ENCODE data around the gene ALOXE3. TPM values are rescaled to one million over a fixed set of nuclear protein-coding genes. Genes with fewer than 3 reads are reported as not detected.
A peak's percentile ranks its signal among the peaks of the same experiment; 100 is the strongest.

The ALOXE3 gene
- total RNA-seq, 2 experiments from 2014 or later, result not detected

- no peaks in the 10 kb centered on the region for H3K27me3 Mint-ChIP-seq (ENCODE audit: low read depth)
- H3K4me1 Mint-ChIP-seq (ENCODE audit: low read depth), result peaks cover 15% of the 10 kb centered on the region
- ChIA-PET CTCF (interaction anchor here (1.2 kb wide), 1 partner anchor 9 kb away, joined by 8 read pairs; no protein-coding TSS in a partner anchor), POLR2A (interaction anchor here (1.0 to 3.5 kb wide), 2 partner anchors 8 to 25 kb away, joined by 3 to 12 read pairs; no protein-coding TSS in a partner anchor)
- peaks cover 35% of the 10 kb centered on the region for H3K36me3 Mint-ChIP-seq (ENCODE audit: low read depth)
- ATAC-seq, result no peak
- no peaks in the 10 kb centered on the region for H3K9me3 Mint-ChIP-seq (ENCODE audit: insufficient read depth)
- no peak overlapping the region for H3K27ac Mint-ChIP-seq
- no peak overlapping the region for H3K4me3 Mint-ChIP-seq
- no peak for DNase-seq
Observed at GRCh38 chr17:8147805-8148404, 29.6 kb upstream of the ALOXE3 start.

DNA sequence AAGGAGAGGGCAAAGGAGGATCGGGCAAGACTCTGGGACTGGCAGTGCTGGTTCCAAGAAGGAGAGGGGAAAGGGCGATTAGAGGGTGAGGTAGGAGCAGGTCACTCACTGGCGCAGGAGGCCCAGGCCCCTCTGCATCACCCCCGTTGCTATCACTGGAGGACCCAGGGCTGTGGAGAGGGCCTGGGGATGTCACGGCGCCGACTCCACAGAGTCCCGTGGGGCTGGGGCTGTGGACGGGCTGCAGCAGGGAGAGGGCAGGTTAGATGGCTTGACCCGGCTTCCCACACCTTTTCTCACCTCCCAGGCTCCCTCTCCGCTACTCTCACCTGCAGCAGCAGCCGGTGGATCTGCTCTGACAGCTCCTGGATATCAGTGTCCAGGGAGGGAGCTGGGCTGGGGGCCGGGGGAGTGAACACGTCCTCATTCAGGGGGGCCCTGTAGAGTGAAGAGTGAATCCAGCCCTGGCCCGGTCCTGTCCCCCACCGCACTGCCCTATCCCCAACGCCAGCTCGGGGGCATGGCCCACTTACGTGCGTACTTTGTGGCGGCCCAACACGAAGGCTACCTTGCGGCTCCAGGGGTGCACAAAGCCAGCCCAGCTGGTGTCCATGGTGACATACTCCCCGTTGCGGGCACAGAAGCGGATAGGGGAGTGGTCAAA, 29.0 kb upstream of the ALOXE3 start:
- CTCF ChIA-PET, result interaction anchor here (1.2 kb wide), 1 partner anchor 8 kb away, joined by 8 read pairs; no protein-coding TSS in a partner anchor
- peaks cover 15% of the 10 kb centered on the region for H3K4me1 Mint-ChIP-seq (ENCODE audit: low read depth)
- no peak overlapping the region for H3K27ac Mint-ChIP-seq
- H3K9me3 Mint-ChIP-seq (ENCODE audit: insufficient read depth), result no peaks in the 10 kb centered on the region
- H3K4me3 Mint-ChIP-seq, result no peak overlapping the region
- H3K36me3 Mint-ChIP-seq (ENCODE audit: low read depth), result peaks cover 40% of the 10 kb centered on the region
- no peaks in the 10 kb centered on the region for H3K27me3 Mint-ChIP-seq (ENCODE audit: low read depth)
- POLR2A ChIA-PET, result interaction anchor here (1.0 to 3.5 kb wide), 2 partner anchors 8 to 26 kb away, joined by 3 to 12 read pairs; no protein-coding TSS in a partner anchor
- ATAC-seq (no peak), DNase-seq (no peak)

DNA sequence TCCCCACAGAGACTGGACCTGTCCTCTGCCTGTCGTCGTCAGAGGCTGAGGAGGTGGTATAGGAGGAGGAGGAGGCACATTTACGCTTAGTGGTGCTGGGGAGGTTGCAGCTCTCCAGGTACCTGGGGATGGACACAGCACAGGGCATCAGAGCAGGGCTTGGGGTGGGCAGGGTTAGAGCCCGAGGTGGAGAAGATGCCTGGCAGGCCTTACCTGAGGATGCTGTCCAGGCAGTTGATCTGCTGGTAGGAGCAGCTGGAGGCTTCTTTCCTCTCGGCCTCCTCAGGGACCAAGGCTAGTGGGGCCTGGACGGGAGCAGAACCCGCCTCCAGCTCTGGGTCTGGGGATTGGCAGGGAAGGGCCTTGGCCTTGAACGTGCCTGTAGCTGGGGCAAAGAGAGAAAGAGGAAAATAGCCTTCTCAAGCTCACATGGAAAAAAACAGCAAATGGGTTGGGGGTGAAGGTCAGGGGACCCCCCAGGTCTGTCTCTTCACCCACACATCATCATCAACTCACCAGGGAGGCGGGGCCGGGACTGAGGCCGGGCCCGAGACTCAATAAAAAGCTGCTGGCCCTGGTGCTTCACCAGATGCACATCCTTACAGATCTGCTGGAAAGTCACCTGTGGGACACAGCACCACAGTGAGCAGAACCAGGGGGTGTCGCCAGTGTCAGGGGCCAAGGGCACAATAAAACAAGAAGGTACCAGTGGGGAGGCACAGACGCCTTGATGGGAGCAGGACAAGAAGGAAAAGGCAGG, 28.2 kb upstream of the ALOXE3 start:
- ATAC-seq (no peak), DNase-seq (no peak)
- ChIA-PET CTCF (no interaction called here), POLR2A (interaction anchor here (1.0 to 3.5 kb wide), 3 partner anchors 9 to 27 kb away, joined by 3 to 12 read pairs (median 3); no protein-coding TSS in a partner anchor)
- no peak overlapping the region for H3K27ac Mint-ChIP-seq
- H3K4me3 Mint-ChIP-seq, result no peak overlapping the region
- H3K9me3 Mint-ChIP-seq (ENCODE audit: insufficient read depth), result no peaks in the 10 kb centered on the region
- no peaks in the 10 kb centered on the region for H3K27me3 Mint-ChIP-seq (ENCODE audit: low read depth)
- H3K4me1 Mint-ChIP-seq (ENCODE audit: low read depth), result peaks cover 11% of the 10 kb centered on the region
- peaks cover 46% of the 10 kb centered on the region for H3K36me3 Mint-ChIP-seq (ENCODE audit: low read depth)

DNA sequence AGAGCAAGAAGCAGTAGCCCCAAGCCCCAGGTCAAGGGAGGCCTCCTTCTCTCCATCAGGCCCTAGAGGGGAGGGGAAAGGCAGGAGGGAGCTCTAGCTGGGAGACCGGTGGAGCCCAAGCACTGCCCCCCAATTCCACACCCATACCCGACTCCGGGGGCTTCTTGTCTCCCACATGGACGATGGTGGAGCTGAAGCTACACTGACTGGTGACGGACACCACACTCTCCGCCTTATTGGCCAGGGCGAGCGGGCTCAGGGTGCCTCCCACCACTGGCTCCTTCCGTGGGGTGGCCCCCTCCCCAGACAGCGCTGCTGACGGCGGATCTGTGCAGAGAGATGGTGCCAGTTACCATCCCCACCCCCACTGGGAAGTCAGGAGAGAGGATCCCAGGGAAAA, 27.5 kb upstream of the ALOXE3 start:
- H3K9me3 Mint-ChIP-seq (ENCODE audit: insufficient read depth), result no peaks in the 10 kb centered on the region
- no peak overlapping the region for H3K4me3 Mint-ChIP-seq
- H3K27ac Mint-ChIP-seq, result no peak overlapping the region
- H3K36me3 Mint-ChIP-seq (ENCODE audit: low read depth), result peaks cover 53% of the 10 kb centered on the region
- H3K27me3 Mint-ChIP-seq (ENCODE audit: low read depth), result no peaks in the 10 kb centered on the region
- ChIA-PET CTCF (no interaction called here), POLR2A (interaction anchor here (1.5 to 3.5 kb wide), 2 partner anchors 10 to 28 kb away, joined by 3 to 12 read pairs; no protein-coding TSS in a partner anchor)
- peaks cover 7% of the 10 kb centered on the region for H3K4me1 Mint-ChIP-seq (ENCODE audit: low read depth)
- no peak for DNase-seq
- no peak for ATAC-seq

- no peak for ATAC-seq
- DNase-seq, result no peak
- Mint-ChIP-seq H3K27ac (no peak overlapping the region), H3K9me3 (ENCODE audit: insufficient read depth) (no peaks in the 10 kb centered on the region), H3K4me3 (no peak overlapping the region), H3K27me3 (ENCODE audit: low read depth) (no peaks in the 10 kb centered on the region), H3K4me1 (ENCODE audit: low read depth) (peaks cover 6% of the 10 kb centered on the region), H3K36me3 (ENCODE audit: low read depth) (peaks cover 57% of the 10 kb centered on the region)
- CTCF ChIA-PET, result interaction anchor here (0.8 to 1.2 kb wide), 2 partner anchors 12 to 51 kb away, joined by 3 to 5 read pairs; no protein-coding TSS in a partner anchor
- POLR2A ChIA-PET, result interaction anchor here (1.4 to 2.4 kb wide), 2 partner anchors 12 to 29 kb away, joined by 4 to 14 read pairs; no protein-coding TSS in a partner anchor
Observed at GRCh38 chr17:8144401-8145231, 26.3 kb upstream of the ALOXE3 start.

DNA sequence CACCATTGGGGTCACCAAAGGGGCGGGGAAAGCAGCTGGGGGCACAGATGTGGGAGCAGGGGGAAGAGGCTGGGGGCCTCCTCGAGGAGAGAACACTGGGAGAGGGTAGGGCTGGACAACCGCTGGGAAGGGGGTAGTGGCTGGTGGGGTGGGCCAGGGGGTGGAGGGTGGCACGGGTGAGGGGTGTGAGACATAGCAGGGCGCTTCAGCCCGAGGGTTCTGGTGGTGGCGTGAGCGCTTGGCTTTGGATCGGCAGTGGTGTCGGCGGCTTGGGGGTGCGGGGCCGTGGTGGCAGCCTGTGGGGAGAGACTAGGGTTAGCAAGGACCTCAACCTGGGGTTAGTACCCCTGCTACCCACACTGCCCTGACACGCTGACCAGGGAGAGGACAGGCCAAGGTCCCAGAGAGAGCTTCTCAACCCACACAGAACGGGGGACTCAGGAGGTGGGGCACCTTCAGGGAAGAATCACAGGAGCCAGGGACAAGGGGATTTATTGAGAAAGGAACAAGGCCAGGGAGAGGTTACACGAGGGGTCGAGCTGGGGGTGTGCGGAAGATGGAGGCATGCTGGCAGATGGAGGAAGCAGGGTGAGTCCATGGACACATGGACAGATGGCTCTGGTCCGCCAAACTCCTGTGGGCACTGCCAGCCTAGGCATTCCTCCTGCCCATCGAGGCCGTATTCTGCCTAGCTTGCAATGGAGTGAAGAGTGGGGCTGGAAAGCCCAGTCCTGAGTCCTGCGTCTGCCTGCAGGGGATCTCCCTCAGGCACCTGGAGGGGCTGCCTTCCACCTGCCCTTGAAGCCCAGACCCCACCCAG, 25.5 kb upstream of the ALOXE3 start:
- H3K9me3 Mint-ChIP-seq (ENCODE audit: insufficient read depth), result no peaks in the 10 kb centered on the region
- no peak overlapping the region for H3K4me3 Mint-ChIP-seq
- ATAC-seq (no peak), DNase-seq (no peak)
- peaks cover 57% of the 10 kb centered on the region for H3K36me3 Mint-ChIP-seq (ENCODE audit: low read depth)
- peaks cover 3% of the 10 kb centered on the region for H3K4me1 Mint-ChIP-seq (ENCODE audit: low read depth)
- CTCF ChIA-PET, result interaction anchor here (0.8 to 1.2 kb wide), 2 partner anchors 13 to 51 kb away, joined by 3 to 5 read pairs; no protein-coding TSS in a partner anchor
- POLR2A ChIA-PET, result interaction anchor here (1.4 to 2.4 kb wide), 3 partner anchors 11 to 30 kb away, joined by 4 to 14 read pairs (median 9); no protein-coding TSS in a partner anchor
- no peaks in the 10 kb centered on the region for H3K27me3 Mint-ChIP-seq (ENCODE audit: low read depth)
- peak overlapping the region; percentile 11 for H3K27ac Mint-ChIP-seq

GRCh38 chr17:8142887-8143580, 24.7 kb upstream of the ALOXE3 start:
- POLR2A ChIA-PET, result interaction anchor here (1.4 to 6.2 kb wide), 4 partner anchors 12 to 30 kb away, joined by 4 to 66 read pairs (median 12); no protein-coding TSS in a partner anchor

DNA sequence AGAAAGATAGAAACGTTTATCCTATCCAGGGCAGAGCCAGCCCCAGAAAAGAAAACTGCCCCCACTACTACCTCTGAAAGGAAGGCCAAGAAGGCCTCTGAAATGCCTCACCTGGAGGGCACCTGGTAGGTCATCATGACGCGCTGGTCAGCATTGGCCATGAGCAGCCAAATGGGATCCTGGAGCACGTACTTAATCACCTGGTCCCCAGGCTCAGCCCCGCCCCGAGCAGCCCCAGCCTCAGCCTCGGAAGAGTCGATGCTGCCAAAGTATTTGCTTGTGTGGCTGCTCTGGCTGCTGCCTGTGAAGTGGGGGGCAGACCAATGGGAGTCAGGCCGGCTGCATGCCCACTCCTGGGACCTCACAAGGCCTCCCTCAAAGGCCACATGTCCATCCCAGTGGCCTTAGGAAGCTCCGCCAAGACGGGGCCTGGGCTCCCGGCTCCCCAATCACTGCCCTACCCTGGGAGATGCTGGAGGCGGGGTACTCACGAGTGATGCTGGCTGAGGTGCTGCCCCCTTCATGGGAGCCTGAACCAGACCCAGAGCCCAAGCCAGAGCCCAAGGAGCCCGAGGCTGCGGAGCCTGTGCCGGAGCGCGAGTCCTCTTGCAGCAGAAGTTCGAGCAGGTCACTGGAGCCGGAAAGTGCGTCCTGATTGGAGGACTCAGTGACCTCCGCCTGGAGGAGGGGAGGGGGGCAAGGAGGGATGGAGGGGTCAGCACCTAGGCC, 24.0 kb upstream of the ALOXE3 start:
- POLR2A ChIA-PET, result interaction anchor here (1.7 to 6.2 kb wide), 3 partner anchors 13 to 31 kb away, joined by 9 to 66 read pairs (median 28); no protein-coding TSS in a partner anchor
- peaks cover 46% of the 10 kb centered on the region for H3K36me3 Mint-ChIP-seq (ENCODE audit: low read depth)
- H3K4me1 Mint-ChIP-seq (ENCODE audit: low read depth), result peaks cover 3% of the 10 kb centered on the region
- ATAC-seq, result no peak
- CTCF ChIA-PET, result interaction anchor here (0.9 to 8.3 kb wide), 2 partner anchors 14 to 22 kb away, joined by 3 to 165 read pairs; partner anchors contain the start of genes PER1 and VAMP2
- no peaks in the 10 kb centered on the region for H3K27me3 Mint-ChIP-seq (ENCODE audit: low read depth)
- DNase-seq, result no peak
- no peak overlapping the region for H3K4me3 Mint-ChIP-seq
- H3K9me3 Mint-ChIP-seq (ENCODE audit: insufficient read depth), result no peaks in the 10 kb centered on the region
- H3K27ac Mint-ChIP-seq, result no peak overlapping the region

More at GRCh38 chr17:8142887-8143580, 24.7 kb upstream of the ALOXE3 start:
- no peak overlapping the region for H3K4me3 Mint-ChIP-seq
- H3K27me3 Mint-ChIP-seq (ENCODE audit: low read depth), result no peaks in the 10 kb centered on the region
- peaks cover 51% of the 10 kb centered on the region for H3K36me3 Mint-ChIP-seq (ENCODE audit: low read depth)
- no peak for DNase-seq
- no peak for ATAC-seq
- CTCF ChIA-PET, result interaction anchor here (1.2 kb wide), 1 partner anchor 13 kb away, joined by 5 read pairs; no protein-coding TSS in a partner anchor
- no peak overlapping the region for H3K27ac Mint-ChIP-seq
- H3K9me3 Mint-ChIP-seq (ENCODE audit: insufficient read depth), result no peaks in the 10 kb centered on the region
- H3K4me1 Mint-ChIP-seq (ENCODE audit: low read depth), result peaks cover 3% of the 10 kb centered on the region

DNA sequence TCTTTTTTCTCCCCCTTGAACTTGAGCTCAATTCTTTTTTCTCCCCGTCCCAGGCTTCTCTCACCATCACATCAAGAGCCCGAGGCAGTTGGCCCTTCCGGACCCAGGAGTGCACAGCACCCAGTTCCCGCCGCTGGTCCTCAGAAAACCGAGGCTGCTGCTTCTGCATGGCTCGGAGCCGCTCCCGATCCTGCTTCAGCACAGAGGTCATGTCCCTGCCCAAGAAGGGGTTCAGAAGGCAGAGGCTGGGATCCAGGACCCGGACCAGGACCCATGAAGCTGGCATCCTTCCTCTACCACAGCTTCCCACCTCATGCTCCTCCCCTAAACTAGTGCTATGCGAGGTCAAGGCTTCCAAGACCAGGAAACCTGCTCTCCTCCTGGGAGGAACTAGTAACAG, 23.4 kb upstream of the ALOXE3 start:
- ATAC-seq, result no peak
- no peaks in the 10 kb centered on the region for H3K9me3 Mint-ChIP-seq (ENCODE audit: insufficient read depth)
- ChIA-PET CTCF (interaction anchor here (0.9 to 8.3 kb wide), 2 partner anchors 14 to 21 kb away, joined by 3 to 165 read pairs; partner anchors contain the start of genes PER1 and VAMP2), POLR2A (interaction anchor here (4.6 to 6.2 kb wide), 2 partner anchors 14 to 32 kb away, joined by 28 to 66 read pairs; no protein-coding TSS in a partner anchor)
- no peak overlapping the region for H3K4me3 Mint-ChIP-seq
- no peak overlapping the region for H3K27ac Mint-ChIP-seq
- peaks cover 43% of the 10 kb centered on the region for H3K36me3 Mint-ChIP-seq (ENCODE audit: low read depth)
- peaks cover 1% of the 10 kb centered on the region for H3K27me3 Mint-ChIP-seq (ENCODE audit: low read depth)
- H3K4me1 Mint-ChIP-seq (ENCODE audit: low read depth), result peaks cover 4% of the 10 kb centered on the region
- no peak for DNase-seq
